Hepatocyte (in vitro differentiated cells): ENCODE results near the gene CRISPLD2.

Experiments used
- EZH2phosphoT487 ChIP-seq: fragments of 200-600 bp; sonication (generic); IDR thresholded peaks from one replicate; pipeline ENCODE4 v1.6.1; 2018; ENCODE audit warnings: antibody characterized with exemption, mild to moderate bottlenecking, low read depth, moderate library complexity; ENCODE audit not compliant: unreplicated experiment, severe bottlenecking
- TF ChIP-seq, protein P1 (sequence below): fragments of 200-600 bp; sonication (generic); IDR thresholded peaks from 2 replicates; pipeline ENCODE4 v1.5.1; 2016; ENCODE audit warnings: antibody characterized with exemption, mild to moderate bottlenecking; ENCODE audit not compliant: poor library complexity

DNA sequence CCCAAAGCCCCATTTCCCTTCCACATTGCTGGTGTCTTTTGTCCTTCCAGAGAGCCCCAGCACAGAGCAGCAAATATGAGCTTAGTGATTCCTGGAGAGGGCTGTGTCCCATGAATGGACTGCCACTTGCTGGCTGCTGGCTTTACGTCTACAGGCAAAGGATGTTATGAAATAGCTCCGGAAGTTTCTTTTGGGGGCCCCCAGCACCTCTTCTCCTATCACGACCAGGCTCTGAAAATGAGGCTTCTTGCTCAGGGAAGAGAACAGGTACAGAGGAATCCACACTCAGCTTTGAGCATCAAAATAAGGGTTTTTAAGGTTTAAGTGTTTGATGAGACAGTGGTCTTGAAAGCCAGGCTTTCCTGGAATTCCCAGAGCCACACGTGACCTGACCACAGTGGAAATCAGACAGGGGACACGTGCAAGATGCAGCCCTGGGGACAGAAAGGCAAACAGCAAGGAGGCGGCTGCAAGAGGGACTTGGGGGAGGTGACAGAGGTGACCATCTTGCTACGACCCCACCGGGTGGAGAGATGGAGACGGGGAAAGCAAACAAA is 133.5 kb downstream of the CRISPLD2 start:
- TF ChIP-seq, protein P1, sequence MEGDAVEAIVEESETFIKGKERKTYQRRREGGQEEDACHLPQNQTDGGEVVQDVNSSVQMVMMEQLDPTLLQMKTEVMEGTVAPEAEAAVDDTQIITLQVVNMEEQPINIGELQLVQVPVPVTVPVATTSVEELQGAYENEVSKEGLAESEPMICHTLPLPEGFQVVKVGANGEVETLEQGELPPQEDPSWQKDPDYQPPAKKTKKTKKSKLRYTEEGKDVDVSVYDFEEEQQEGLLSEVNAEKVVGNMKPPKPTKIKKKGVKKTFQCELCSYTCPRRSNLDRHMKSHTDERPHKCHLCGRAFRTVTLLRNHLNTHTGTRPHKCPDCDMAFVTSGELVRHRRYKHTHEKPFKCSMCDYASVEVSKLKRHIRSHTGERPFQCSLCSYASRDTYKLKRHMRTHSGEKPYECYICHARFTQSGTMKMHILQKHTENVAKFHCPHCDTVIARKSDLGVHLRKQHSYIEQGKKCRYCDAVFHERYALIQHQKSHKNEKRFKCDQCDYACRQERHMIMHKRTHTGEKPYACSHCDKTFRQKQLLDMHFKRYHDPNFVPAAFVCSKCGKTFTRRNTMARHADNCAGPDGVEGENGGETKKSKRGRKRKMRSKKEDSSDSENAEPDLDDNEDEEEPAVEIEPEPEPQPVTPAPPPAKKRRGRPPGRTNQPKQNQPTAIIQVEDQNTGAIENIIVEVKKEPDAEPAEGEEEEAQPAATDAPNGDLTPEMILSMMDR: no peak
- no peak for TF ChIP-seq EZH2phosphoT487
